Upper lobe of left lung (tissue), 6 donors: ENCODE measurements around the gene HK2. TPM values are rescaled to one million over a fixed set of nuclear protein-coding genes. Genes with fewer than 3 reads are reported as not detected.
A peak's percentile ranks its signal among the peaks of the same experiment; 100 is the strongest.

Source experiments
- ATAC-seq, 2 donors: fragments of 200-7000 bp; cut with Tn5 transposase; one replicate each; pipeline ENCODE4 v1.9.1; 2022; ENCODE audit warnings: mild to moderate bottlenecking in 2 of 2, moderate library complexity in 2 of 2; ENCODE audit not compliant: low FRiP score in 2 of 2
- DNase-seq, 2 donors: peaks; one replicate each; pipeline ENCODE4 v3.0.0-alpha.2; 2019 to 2020
- H3K27ac ChIP-seq, 4 donors: fragments of 200-600 bp; sonication (generic); one replicate each; pipeline ENCODE4 v1.5.1; 2016 to 2019
- H3K27me3 ChIP-seq, 4 donors: fragments of 200-600 bp; sonication (generic); one replicate each; pipeline ENCODE4 v1.5.1; 2017 to 2019
- H3K36me3 ChIP-seq, 4 donors: fragments of 200-600 bp; sonication (generic); one replicate each; pipeline ENCODE4 v1.5.1; 2016 to 2019
- H3K4me1 ChIP-seq, 4 donors: fragments of 200-600 bp; sonication (generic); one replicate each; pipeline ENCODE4 v1.5.1; 2018 to 2019
- H3K4me3 ChIP-seq, 4 donors: fragments of 200-600 bp; sonication (generic); one replicate each; pipeline ENCODE4 v1.5.1; 2017 to 2019; ENCODE audit warnings: mild to moderate bottlenecking in 2 of 4, moderate library complexity in 1 of 4
- H3K9me3 ChIP-seq, 4 donors: fragments of 200-600 bp; sonication (generic); one replicate each; pipeline ENCODE4 v1.5.1; 2018 to 2019
- CTCF ChIP-seq, 6 experiments: fragments of 450-650 bp in 4 of 6; fragments of 200-600 bp in 2 of 6; sonication (generic) in 2 of 6; IDR thresholded peaks; one replicate each; pipeline ENCODE4 v1.5.1; 2016 to 2019; ENCODE audit warnings: antibody characterized with exemption in 6 of 6
- EP300 ChIP-seq, 4 donors: sonication (generic); formaldehyde crosslinking; IDR thresholded peaks; one replicate each; pipeline ENCODE4 v1.5.1; 2017; ENCODE audit warnings: antibody characterized with exemption in 4 of 4, control low read depth in 2 of 4
- POLR2A ChIP-seq, 4 donors: fragments of 450-650 bp; IDR thresholded peaks; one replicate each; pipeline ENCODE4 v1.5.1; 2016 to 2017; ENCODE audit warnings: antibody characterized with exemption in 4 of 4, mild to moderate bottlenecking in 2 of 4
- POLR2AphosphoS5 ChIP-seq, 2 donors: sonication (generic); formaldehyde crosslinking; IDR thresholded peaks; one replicate each; pipeline ENCODE4 v1.5.1; 2017; ENCODE audit warnings: antibody characterized with exemption in 2 of 2
- WGBS, 2 donors: methylation state at CpG; one replicate each; pipeline ENCODE4 v1.1.5; 2017 to 2018; 5-methylcytosine and 5-hydroxymethylcytosine counted together
- total RNA-seq, 6 donors: library from RNA; depleted of rRNA in 4 of 6; stranded (reverse); fragments of >200 nt in 4 of 6; gene quantifications; one replicate each; pipeline versions ENCODE4 v1.1.0 to v1.2.1, GENCODE V29; 2016 to 2021
- donor health status: DM: no; HTN: no; CAD: no; lungs with moderate emphysema.
- donor health status: DM: no; HTN: yes; CAD: no; lungs with severe emphysema.

The HK2 gene
- total RNA-seq, 6 donors from 2014 or later, result 29.0 to 98.8 (median 39.7) TPM

GRCh38 chr2:74871414-74871813 lies 37.5 kb downstream of the HK2 start:
- Histone ChIP-seq H3K36me3 (no peaks in the 10 kb centered on the region), H3K27me3 (no peaks in the 10 kb centered on the region), H3K9me3 (no peaks in the 10 kb centered on the region), H3K4me3 (no peak overlapping the region), H3K4me1 (peaks cover 8 to 51% (median 43%) of the 10 kb centered on the region in 4 donors), H3K27ac (no peak overlapping the region)
- DNase-seq (no peak), ATAC-seq (no peak)
- 94 to 98% methylated on average over 6 of the region's 6 CpGs for WGBS, 2 donors
- TF ChIP-seq EP300 (IDR thresholded peaks at IDR 0.05) (no peak), CTCF (IDR thresholded peaks at IDR 0.05) (no peak), POLR2AphosphoS5 (IDR thresholded peaks at IDR 0.05) (no peak), POLR2A (IDR thresholded peaks at IDR 0.05) (no peak)

DNA sequence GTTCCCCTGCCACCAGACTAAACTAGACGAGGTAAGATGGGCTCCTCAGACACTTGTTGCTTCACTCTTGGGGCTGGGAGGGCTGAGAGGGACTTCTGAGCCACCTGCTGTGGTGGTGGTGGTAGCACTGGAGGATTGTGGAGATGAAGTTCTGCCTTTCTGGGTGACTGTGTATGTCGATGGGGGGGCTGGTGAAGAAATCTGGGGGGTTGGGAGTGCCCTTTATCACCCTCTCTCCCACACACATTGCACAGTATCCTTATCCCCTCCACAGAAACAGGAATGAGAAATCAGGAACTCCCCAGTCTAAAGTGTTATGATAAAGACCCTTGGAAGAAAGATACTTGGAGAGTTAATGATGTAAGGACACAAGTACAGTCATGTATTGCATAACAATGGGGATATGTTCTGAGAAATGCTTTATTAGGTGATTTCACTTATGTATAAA lies 38.5 kb downstream of the HK2 start:
- 45 to 69% methylated on average over 2 of the region's 2 CpGs for WGBS, 2 donors
- peak overlapping the region in 1 of 4 donors; percentile 16 for H3K27ac ChIP-seq

GRCh38 chr2:74873012-74873665 lies 39.2 kb downstream of the HK2 start:
- Histone ChIP-seq H3K36me3 (peaks cover 0 to 4% (median 2%) of the 10 kb centered on the region in 4 donors), H3K9me3 (no peaks in the 10 kb centered on the region), H3K27ac (peak overlapping the region in 2 of 4 donors; percentile 5 to 79), H3K27me3 (no peaks in the 10 kb centered on the region), H3K4me1 (peaks cover 5 to 36% (median 30%) of the 10 kb centered on the region in 4 donors), H3K4me3 (no peak overlapping the region)
- ATAC-seq (no peak), DNase-seq (no peak)
- no peak for TF ChIP-seq POLR2AphosphoS5 (IDR thresholded peaks at IDR 0.05)
- TF ChIP-seq POLR2A (IDR thresholded peaks at IDR 0.05), result no peak
- no peak for TF ChIP-seq EP300 (IDR thresholded peaks at IDR 0.05)
- TF ChIP-seq CTCF (IDR thresholded peaks at IDR 0.05), result no peak
- WGBS, 2 donors, result 82 to 87% methylated on average over 7 of the region's 7 CpGs

More for the DNA sequence above, 38.5 kb downstream of the HK2 start:
- Histone ChIP-seq H3K4me3 (no peak overlapping the region), H3K4me1 (peaks cover 8 to 42% (median 37%) of the 10 kb centered on the region in 4 donors), H3K36me3 (no peaks in the 10 kb centered on the region), H3K27me3 (no peaks in the 10 kb centered on the region), H3K9me3 (no peaks in the 10 kb centered on the region)
- DNase-seq (no peak), ATAC-seq (no peak)
- TF ChIP-seq POLR2AphosphoS5 (IDR thresholded peaks at IDR 0.05) (peak in 1 of 2 donors; percentile 14), POLR2A (IDR thresholded peaks at IDR 0.05) (no peak), EP300 (IDR thresholded peaks at IDR 0.05) (peak in 1 of 4 donors; percentile 61)

- Histone ChIP-seq H3K36me3 (peaks cover 3 to 10% (median 6%) of the 10 kb centered on the region in 4 donors), H3K4me1 (peaks cover 5 to 31% (median 24%) of the 10 kb centered on the region in 4 donors), H3K9me3 (no peaks in the 10 kb centered on the region), H3K27me3 (no peaks in the 10 kb centered on the region), H3K4me3 (no peak overlapping the region), H3K27ac (peak overlapping the region; percentile 48 to 79 (median 70))
- WGBS, 2 donors, result 91 to 93% methylated on average over 26 of the region's 26 CpGs
- TF ChIP-seq CTCF (IDR thresholded peaks at IDR 0.05) (no peak), EP300 (IDR thresholded peaks at IDR 0.05) (no peak), POLR2AphosphoS5 (IDR thresholded peaks at IDR 0.05) (no peak), POLR2A (IDR thresholded peaks at IDR 0.05) (no peak)
- no peak for ATAC-seq
- no peak for DNase-seq
Observed at GRCh38 chr2:74873678-74874640, 40.0 kb downstream of the HK2 start.
